ENCODE measurements around the gene HPS6. TPM values are rescaled to one million over a fixed set of nuclear protein-coding genes. Genes with fewer than 3 reads are reported as not detected.

HPS6 gene
- total RNA-seq (10 to 100 TPM in 6 of 9 donors, 1 to 10 TPM in 3; 7.8 to 23.1 (median 12.4) TPM), polyA plus RNA-seq (10 to 100 TPM in 1 of 2 donors, 1 to 10 TPM in 1; 7.6 to 12.9 TPM)
- long read RNA-seq, donor 1, transcript HPS6-201 (1 exons, 2,649 nt): major isoform, 44 of 44 reads
- long read RNA-seq, donor 1, partial matches to known transcripts: 0 of 44 reads
- long read RNA-seq, donor 1, other reads (novel, unspliced or antisense): 0 of 44 reads
- long read RNA-seq, donor 2, transcript HPS6-201 (1 exons, 2,649 nt): major isoform, 9 of 9 reads
- long read RNA-seq, donor 2, partial matches to known transcripts: 0 of 9 reads
- long read RNA-seq, donor 2, other reads (novel, unspliced or antisense): 0 of 9 reads
- long read RNA-seq, donor 3, transcript HPS6-201 (1 exons, 2,649 nt): major isoform, 50 of 50 reads
- long read RNA-seq, donor 3, partial matches to known transcripts: 0 of 50 reads
- long read RNA-seq, donor 3, other reads (novel, unspliced or antisense): 0 of 50 reads

GRCh38 chr10:102064868-102065560 lies at the start of gene HPS6:
Gene HPS6, plus strand, starts transcription at chr10:102065349. Its CDS starts 126 bp downstream, at chr10:102065475.
- TF ChIP-seq CTCF (IDR thresholded peaks at IDR 0.05): peak in 8 of 12 donors; percentile 10 to 48 (median 30)
- TF ChIP-seq POLR2A (IDR thresholded peaks at IDR 0.05): peak in 1 of 2 donors; percentile 87
- intact Hi-C loops (cut with DNase I): loop anchor here in 4 of 10 donors (2.0 to 5.0 kb wide), 2 partner anchors 52 to 224 kb away; no protein-coding TSS in a partner anchor
- H3K4me3 ChIP-seq: peak within 1 kb of the TSS; percentile 79 to 99 (median 94)
- H3K36me3 ChIP-seq: peaks cover 0 to 14% (median 8%) of the 10 kb centered on the region in 9 donors
- peaks cover 8 to 50% (median 33%) of the 10 kb centered on the region in 12 donors for H3K4me1 ChIP-seq
- H3K9me3 ChIP-seq: no peaks in the 10 kb centered on the region
- WGBS, 4 donors: 1 to 6% (median 2%) methylated on average over 19 to 61 of the region's 61 CpGs
- peak within 1 kb of the TSS; percentile 85 to 98 (median 92) for H3K27ac ChIP-seq
- DNase-seq: peak; percentile 92 to 96 (median 95)
- peak; percentile 92 to 99 (median 98) for ATAC-seq
- no peaks in the 10 kb centered on the region for H3K27me3 ChIP-seq

- intact Hi-C loops (cut with DNase I): no loop called here
- ATAC-seq: no peak
- no peak for TF ChIP-seq CTCF (IDR thresholded peaks at IDR 0.05)
- no peak for TF ChIP-seq POLR2A (IDR thresholded peaks at IDR 0.05)
- H3K27me3 ChIP-seq: no peaks in the 10 kb centered on the region
- no peak for DNase-seq
- no peak overlapping the region for H3K4me3 ChIP-seq
- no peak overlapping the region for H3K27ac ChIP-seq
- H3K4me1 ChIP-seq: peaks cover 0 to 6% (median 0%) of the 10 kb centered on the region in 12 donors
- H3K9me3 ChIP-seq: no peaks in the 10 kb centered on the region
- peaks cover 0 to 91% (median 72%) of the 10 kb centered on the region in 9 donors for H3K36me3 ChIP-seq
Observed at GRCh38 chr10:102016416-102016815, 48.7 kb upstream of the HPS6 start.

GRCh38 chr10:102017295-102017694 lies 47.9 kb upstream of the HPS6 start:
- 65 to 78% (median 74%) methylated on average over 2 of the region's 2 CpGs for WGBS, 4 donors
- no peak for TF ChIP-seq CTCF (IDR thresholded peaks at IDR 0.05)
- no peak for TF ChIP-seq POLR2A (IDR thresholded peaks at IDR 0.05)
- intact Hi-C loops (cut with DNase I): no loop called here
- H3K36me3 ChIP-seq: peaks cover 0 to 92% (median 72%) of the 10 kb centered on the region in 9 donors
- DNase-seq: no peak
- no peaks in the 10 kb centered on the region for H3K27me3 ChIP-seq
- H3K4me1 ChIP-seq: peaks cover 0 to 6% (median 0%) of the 10 kb centered on the region in 12 donors
- no peak overlapping the region for H3K27ac ChIP-seq
- H3K4me3 ChIP-seq: no peak overlapping the region
- ATAC-seq: peak in 3 of 4 donors; percentile 42 to 51 (median 48)
- H3K9me3 ChIP-seq: no peaks in the 10 kb centered on the region

- intact Hi-C loops (cut with DNase I): no loop called here
- 94 to 100% (median 97%) methylated on average over 2 of the region's 2 CpGs for WGBS, 4 donors
- ATAC-seq: no peak
- Histone ChIP-seq H3K4me1 (peaks cover 0 to 9% (median 0%) of the 10 kb centered on the region in 12 donors), H3K4me3 (no peak overlapping the region), H3K9me3 (no peaks in the 10 kb centered on the region), H3K27ac (no peak overlapping the region), H3K27me3 (no peaks in the 10 kb centered on the region), H3K36me3 (peaks cover 0 to 95% (median 85%) of the 10 kb centered on the region in 9 donors)
- no peak for DNase-seq
- TF ChIP-seq CTCF (IDR thresholded peaks at IDR 0.05): no peak
- no peak for TF ChIP-seq POLR2A (IDR thresholded peaks at IDR 0.05)
Observed at GRCh38 chr10:102020938-102021337, 44.2 kb upstream of the HPS6 start.

Data from heart left ventricle (tissue), 16 donors.